Testis (tissue), 2 donors: ENCODE results near the gene RYR3.

Experiments used
- POLR2A ChIP-seq: fragments of 450-650 bp; IDR thresholded peaks from one replicate; pipeline ENCODE4 v1.6.1; 2017; ENCODE audit warnings: antibody characterized with exemption, mild to moderate bottlenecking, moderate library complexity
- TF ChIP-seq, protein P1 (sequence below), 3 experiments: fragments of 450-650 bp in 2 of 3; fragments of 200-600 bp in 1 of 3; sonication (generic) in 1 of 3; IDR thresholded peaks; one replicate each; pipeline ENCODE4 v1.5.1; 2016 to 2019; ENCODE audit warnings: antibody characterized with exemption in 3 of 3, mild to moderate bottlenecking in 2 of 3, moderate library complexity in 1 of 3

DNA sequence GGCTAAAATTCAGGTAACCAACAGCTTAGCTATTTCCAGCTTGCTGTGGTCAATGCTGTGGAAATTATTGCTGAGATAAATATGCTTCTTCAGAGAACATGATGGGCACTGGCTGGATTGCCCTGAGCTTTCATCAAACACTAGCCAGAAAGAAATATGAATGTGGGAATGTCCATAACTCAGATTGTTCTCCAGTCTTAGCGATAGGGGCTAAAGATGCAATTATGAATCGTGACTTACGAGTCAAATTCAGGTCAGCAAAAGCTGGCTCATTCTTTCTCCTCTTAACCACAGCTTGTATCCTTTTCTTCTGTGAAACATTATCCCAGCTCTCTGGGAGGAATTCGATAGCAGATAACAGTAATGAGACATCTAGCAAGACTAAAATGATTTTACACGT lies 307.6 kb downstream of the RYR3 start:
- TF ChIP-seq POLR2A, result no peak
- TF ChIP-seq, protein P1, sequence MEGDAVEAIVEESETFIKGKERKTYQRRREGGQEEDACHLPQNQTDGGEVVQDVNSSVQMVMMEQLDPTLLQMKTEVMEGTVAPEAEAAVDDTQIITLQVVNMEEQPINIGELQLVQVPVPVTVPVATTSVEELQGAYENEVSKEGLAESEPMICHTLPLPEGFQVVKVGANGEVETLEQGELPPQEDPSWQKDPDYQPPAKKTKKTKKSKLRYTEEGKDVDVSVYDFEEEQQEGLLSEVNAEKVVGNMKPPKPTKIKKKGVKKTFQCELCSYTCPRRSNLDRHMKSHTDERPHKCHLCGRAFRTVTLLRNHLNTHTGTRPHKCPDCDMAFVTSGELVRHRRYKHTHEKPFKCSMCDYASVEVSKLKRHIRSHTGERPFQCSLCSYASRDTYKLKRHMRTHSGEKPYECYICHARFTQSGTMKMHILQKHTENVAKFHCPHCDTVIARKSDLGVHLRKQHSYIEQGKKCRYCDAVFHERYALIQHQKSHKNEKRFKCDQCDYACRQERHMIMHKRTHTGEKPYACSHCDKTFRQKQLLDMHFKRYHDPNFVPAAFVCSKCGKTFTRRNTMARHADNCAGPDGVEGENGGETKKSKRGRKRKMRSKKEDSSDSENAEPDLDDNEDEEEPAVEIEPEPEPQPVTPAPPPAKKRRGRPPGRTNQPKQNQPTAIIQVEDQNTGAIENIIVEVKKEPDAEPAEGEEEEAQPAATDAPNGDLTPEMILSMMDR (IDR thresholded peaks at IDR 0.05), result no peak
